CD4-positive, alpha-beta T cell treated with Interferon alpha-2 for 1 hour (primary cell): ENCODE measurements around the gene B4GALNT2.
"Not testable (repeated sequence)": the region's sequence is repeated elsewhere in the genome, so short reads cannot be mapped to it uniquely, and the experiment has no call there.

ENCODE experiments used
- DNase-seq, 2 donors: peaks; one replicate each; pipeline ENCODE4 v3.0.0-alpha.2; 2020 to 2022

The B4GALNT2 gene

DNA sequence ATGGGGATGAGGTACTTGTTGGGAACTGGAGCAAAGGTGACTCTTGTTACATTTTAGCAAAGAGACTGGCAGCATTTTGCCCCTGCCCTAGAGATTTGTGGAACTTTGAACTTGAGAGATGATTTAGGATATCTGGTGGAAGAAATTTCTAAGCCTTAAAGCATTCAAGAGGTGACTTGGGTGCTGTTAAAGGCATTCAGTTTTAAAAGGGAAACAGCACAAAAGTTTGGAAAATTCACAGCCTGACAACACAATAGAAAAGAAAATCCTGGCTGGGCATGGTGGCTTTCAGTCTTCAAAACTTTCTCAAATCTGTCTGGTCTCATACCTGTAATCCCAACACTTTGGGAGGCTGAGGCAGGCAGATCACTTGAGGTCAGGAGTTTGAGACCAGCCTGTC, 52.0 kb downstream of the B4GALNT2 start:
- DNase-seq = not testable (repeated sequence)

DNA sequence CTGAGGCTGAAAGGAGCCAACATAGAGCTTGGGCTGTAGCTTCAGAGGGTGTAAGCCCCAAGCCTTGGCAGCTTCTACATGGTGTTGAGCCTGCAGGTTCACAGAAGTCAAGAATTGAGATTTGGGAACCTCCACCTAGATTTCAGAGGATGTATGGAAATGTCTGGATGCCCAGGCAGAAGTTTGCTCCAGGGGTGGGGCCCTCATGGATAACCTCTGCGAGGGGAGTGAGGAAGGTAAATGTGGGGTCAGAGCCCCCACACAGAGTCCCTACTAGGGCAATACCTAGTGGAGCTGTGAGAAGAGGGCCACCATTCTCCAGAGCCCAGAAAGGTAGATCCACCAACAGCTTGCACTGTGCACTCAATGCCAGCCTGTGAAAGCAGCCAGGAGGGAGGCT, 52.8 kb downstream of the B4GALNT2 start:
- not testable (repeated sequence) for DNase-seq

DNA sequence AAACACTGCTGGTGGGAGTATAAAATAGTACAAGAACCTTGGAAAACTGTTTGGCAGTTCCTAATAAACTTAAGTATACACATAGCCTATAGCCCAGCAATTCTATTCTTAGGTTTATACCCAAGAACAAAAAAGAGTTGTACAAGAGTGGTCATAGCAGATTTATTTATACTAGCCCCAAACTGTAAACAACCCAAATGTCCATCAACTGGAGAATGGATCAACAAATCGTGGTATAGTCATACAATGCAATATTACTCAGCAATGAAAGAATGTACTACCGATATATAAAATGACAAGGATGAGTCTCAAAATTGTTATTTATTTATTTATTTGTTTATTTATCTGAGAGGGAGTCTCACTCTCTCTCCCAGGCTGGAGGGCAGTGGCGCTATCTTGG, 54.7 kb downstream of the B4GALNT2 start:
- DNase-seq = no peak

DNA sequence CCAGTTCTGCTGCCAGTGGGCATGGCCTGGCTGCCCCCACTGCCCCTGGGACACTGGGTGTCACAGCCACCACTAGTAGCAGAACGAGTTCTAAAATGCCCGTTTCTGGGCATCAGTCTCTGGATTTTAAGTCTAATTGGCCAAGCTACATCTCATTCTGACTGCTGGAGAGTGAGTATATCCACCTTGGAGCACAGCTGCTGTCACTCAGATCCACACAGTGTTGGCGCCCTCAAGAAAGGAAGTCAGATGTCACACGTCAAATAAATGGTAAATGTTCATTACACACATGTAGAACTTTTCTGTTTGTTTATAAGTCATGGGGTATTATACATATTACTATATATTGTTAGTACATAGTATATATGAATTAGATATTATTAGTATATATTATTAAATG, 58.4 kb downstream of the B4GALNT2 start:
- DNase-seq = no peak

DNA sequence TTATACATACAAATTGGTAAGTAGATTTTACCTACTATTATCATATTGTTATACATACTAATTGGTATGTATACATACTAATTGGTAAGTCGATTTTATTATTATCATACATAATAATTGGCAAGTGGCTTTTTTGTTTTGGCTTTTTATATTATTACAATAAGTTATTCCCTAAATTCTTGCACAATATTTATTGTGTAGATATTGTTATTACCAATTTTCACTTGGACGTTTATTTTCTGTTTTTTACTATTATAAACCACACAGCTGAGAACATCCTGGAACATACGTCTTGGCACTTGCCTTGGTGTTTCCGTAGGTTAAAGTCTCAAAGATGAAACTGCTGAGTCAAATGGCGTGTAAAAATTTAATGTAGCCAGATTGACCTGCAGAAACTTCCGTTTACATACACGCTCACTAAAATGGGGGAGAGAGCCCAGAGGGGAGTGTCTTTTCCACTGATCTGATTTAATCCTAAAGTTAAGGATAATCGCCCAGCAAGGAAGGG, 58.9 kb downstream of the B4GALNT2 start:
- DNase-seq = no peak

DNA sequence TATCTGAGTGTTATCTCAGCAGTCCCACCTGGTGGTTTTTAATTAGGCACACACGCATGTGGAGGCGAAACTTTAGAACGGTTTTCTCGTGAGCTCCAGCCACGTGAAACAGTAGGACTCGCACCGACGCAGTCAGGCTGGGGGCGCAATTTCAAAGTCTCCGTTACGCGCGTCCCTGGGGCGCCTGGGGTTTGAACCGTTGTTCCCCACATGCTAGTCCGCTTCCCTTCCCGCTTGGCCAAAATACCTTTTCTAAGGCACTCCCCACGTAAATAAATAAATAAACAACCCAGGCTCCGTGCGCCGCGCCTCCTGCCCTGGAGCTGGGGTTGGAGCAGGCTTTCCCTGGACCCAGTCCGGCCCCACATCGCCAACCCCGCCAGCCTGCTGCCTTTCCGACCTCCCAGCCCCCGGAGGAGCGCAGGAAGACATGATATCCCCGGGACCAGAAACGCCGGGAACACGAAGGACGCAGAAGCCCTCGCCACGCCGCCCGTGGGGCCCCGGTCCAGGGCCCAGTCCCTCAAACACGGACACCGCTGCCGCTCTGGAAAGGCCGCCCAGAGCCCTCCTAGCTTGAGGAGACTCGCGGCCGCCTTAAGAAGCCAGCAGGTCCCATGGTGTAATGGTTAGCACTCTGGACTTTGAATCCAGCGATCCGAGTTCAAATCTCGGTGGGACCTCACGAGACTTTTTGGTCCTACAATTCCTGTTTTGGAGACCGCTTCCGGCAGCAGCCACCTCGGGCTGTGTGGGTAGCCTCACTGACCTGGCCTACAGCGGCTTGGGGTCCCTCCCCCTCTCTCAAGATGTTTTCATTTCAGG, 59.6 kb downstream of the B4GALNT2 start:
- peak; percentile 89 to 91 for DNase-seq

DNA sequence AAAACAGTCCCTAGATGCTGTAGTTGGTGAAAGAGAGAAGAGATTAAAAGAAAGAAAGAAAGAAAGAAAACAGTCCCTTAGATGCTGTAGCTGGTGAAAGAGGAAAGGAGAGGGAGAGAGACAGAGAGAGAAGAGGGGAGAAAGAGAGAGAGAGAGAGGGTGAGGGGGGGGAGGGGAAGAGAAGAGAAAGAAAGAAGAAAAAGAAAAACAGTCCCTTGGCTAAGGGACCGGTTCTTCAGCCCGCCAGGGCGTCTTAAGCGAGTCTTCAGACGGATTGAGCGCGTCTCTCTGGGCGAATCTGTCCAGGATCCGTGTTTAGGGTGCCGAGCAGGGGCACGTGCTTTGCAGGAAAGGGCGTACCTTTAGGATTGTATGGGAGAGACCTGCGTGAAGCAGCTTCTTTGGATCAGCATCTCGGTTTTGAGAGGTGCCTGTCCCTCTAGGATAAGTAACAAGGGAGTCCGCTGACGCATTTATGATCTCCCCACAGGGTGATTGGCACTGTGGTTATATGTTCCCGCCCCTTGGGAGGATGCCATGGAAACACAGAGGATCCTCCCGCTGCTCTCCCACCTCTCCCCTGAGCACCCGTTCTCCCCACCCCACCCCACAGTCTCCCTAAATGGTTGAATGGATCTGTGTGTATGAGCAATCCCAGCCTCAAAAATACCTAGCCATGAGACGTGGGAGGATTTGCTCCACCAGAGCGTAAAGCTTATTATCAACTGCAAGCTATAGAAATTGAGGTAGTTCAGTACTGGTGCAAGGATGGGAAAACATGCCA, 61.1 kb downstream of the B4GALNT2 start:
- peak; percentile 39 to 45 for DNase-seq

DNA sequence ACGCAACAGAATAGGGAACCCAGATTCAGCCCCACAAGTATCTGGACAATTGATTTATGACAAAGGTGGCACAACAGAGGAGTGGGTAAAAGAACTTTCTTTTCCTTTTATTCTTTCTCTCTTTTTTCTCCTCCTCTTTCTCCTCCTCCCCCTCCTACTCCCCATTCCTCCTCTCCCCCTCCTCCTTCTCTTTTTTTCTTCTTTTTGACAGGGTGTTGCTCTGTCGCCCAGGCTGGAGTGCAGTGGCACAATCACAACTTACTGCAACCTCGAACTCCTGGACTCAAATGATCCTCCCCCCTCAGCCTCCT, 61.7 kb downstream of the B4GALNT2 start:
- no peak for DNase-seq

DNA sequence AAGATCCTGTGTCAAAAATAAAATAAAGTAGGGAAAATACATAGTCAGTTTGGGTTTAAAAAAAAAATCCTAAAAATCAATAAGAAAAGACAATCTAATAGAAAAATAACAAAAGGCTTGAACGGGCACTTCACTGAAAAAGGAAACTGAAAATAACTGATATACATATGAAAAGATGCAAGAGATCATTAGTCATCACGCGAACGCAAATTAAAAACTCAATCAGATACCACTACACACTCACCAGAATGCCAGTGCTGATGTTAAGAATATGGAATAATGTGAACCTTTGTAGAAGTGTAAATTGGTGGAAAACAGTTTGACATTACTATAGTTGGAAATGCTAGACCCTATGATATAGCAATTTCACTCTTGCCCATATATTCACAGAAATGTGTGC, 63.2 kb downstream of the B4GALNT2 start:
- no peak for DNase-seq

DNA sequence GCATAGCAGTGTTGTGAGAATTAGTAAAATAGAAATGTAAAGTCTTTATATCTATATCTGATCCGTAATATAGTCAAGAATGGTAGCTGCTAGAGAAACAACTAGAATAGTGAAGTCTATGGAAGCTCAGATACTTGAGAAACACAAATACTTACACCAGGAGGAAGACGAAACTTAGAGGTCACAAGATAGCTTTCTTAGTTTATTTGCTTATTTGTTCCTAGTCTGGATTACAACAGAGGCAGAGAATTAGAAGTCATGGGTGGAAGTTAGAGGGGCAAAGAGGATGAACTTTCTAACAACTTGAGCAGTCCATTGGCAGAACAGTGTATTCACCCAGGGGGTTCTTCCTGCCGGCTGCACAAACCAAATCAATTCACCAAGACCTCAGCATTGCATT, 64.0 kb downstream of the B4GALNT2 start:
- no peak for DNase-seq

DNA sequence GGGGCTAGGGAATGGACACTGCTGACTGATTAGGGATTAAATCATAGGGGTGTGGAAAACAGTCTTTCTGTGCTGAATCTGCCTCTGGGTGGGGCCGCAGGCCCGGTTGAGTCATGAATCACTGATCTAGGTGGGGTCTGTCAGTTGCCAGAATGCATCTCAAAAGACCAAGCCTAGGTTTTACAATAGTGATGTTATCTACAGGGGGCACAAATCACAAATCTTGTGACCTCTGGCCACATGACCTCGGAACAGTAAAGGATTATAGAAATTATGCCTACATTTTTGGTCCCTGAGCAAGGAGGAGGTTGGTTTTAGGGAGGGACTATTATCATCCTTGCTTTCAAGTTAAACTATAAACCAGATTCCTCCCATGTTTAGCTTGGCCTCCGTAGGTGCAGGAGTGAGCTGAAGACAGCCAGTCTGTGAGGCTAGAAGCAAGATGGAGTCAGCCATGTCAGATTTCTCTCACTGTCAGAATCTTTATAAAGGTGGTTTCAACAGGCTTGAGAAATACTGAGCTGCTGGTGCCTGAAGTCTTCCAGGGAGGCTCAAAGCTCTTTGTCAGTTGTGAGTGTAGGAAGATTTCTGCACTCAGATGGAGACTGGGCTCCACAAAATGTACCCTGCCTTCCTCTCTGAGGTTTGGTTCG, 64.9 kb downstream of the B4GALNT2 start:
- DNase-seq = no peak

DNA sequence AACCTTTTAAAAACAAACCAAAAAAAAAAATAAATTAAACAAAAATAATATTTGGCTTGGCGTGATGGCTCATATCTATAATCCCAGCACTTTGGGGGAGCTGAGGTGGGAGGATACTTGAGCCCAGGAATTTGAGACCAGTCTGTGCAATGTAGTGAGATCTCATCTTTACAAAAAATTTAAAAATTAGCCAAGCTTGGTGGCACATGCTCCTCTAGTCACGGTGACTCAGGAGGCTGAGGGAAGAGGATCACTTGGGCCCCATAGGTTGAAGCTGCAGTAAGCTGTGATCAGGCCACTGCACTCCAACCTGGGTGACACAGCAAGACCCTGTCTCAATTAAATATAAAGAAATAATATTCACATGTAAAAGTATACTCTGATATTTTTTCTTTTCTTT, 65.6 kb downstream of the B4GALNT2 start:
- no peak for DNase-seq

DNA sequence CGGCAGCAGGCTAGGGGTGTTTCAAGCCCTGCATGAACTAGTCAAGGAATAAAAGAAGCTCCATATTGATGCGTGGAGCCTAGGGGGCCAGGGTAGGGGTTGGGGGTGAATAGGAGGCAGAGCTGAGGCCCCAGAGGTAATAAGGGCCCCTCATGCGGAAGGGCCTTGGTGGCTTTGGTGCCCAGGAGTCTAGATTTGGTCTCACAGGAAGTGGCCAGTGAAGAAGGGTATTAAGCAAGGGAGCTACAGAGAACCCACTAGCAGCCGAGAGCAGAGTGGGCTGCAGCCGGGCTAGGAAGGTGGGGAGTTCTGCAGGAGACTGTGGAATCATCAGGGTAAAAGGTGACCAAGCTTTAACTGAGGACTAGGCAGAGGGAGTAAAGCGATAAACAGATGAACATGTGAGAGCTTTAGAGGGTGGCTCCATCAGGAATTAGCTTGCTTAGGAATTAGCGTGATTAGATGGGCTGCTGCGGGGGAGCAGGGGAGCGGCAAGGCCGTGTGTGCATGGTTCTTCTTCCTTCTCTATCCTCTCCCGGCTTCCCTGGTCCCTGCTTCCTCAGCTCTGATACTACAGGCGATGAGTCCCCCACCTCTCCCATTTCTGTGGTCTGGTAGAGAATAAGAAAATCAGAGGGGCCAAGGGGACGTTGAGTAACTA, 68.0 kb downstream of the B4GALNT2 start:
- no peak for DNase-seq

DNA sequence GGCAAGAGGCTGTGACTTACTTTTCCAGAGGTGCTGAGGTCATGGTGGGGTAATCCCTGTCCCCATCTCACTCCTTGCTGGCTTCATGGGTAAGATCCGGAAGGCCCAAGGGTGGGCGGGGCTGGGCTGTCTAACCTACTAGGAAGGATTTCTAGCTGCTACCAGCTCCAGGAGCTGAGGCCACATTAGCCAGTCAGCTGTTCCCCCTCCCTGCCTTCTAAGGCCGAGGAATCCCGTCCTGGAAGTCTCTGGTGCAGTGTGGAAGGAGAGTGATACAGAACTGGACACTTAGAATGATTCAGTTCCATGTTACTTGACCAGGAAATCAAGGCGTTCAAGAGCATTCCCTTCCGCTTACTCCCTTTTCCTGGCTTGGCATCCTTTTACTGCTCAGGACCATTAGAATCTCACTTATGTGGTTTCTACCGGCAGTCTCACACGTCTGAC, 68.9 kb downstream of the B4GALNT2 start:
- no peak for DNase-seq

DNA sequence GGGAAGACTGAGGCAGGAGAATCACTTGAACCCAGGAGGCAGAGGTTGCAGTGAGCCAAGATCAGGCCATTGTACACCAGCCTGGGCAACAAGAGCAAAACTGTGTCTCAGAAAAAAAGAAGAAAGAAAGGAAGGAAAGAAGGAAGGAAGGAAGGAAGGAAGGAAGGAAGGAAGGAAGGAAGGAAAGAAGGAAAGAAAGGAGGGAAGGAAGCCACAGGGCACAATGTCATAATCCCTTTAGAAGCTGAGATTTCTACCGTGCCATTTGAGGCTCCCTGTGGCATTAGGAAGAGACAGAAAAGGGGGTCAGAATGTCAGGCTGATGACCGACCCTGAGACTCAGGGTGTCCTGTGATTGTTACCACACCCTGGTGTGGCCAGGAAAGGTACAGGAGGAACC, 71.2 kb downstream of the B4GALNT2 start:
- no peak for DNase-seq

DNA sequence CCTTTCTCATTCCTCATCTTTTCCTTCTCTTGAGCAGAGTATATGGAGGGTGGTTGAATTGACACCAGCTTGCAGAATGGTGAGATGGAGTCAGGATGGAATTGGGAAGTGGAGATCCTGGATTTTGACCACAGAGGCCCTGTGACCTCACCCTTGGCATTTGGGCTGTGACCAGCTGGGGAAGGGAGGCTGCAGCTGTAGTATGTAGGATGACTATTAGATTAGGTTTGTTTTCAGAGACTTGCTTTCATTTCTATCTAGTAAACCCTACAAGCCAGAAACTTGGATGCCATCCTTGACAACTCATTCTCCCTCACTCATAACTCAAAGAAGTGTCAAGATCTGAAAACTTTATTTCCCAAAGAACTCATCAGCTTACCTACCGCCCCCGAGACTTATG, 71.9 kb downstream of the B4GALNT2 start:
- DNase-seq = no peak

DNA sequence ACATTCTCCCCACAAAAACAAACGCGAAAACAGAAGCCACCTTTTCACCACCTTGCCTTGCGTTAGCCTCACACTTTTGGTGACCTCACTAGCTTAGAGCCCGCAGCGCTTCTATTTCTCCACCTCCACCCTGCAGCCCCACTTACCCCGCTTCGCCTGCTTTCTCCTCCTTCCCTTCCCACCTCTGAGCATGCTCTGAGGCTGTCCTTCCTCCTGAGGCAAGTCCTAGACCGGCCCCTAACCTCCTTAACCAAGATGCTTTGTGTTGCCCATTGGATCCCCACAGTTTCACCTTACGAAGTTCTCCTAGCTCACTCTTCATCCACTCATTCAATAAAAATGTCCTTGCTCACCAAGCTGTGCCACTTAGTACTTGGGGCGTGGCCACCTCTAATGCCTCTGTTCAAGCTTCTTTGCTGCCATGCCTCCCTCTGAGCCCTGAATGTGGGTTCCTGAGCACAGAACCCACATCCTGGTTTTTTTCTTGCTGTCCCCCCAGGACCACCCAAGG, 76.5 kb downstream of the B4GALNT2 start:
- DNase-seq = no peak

DNA sequence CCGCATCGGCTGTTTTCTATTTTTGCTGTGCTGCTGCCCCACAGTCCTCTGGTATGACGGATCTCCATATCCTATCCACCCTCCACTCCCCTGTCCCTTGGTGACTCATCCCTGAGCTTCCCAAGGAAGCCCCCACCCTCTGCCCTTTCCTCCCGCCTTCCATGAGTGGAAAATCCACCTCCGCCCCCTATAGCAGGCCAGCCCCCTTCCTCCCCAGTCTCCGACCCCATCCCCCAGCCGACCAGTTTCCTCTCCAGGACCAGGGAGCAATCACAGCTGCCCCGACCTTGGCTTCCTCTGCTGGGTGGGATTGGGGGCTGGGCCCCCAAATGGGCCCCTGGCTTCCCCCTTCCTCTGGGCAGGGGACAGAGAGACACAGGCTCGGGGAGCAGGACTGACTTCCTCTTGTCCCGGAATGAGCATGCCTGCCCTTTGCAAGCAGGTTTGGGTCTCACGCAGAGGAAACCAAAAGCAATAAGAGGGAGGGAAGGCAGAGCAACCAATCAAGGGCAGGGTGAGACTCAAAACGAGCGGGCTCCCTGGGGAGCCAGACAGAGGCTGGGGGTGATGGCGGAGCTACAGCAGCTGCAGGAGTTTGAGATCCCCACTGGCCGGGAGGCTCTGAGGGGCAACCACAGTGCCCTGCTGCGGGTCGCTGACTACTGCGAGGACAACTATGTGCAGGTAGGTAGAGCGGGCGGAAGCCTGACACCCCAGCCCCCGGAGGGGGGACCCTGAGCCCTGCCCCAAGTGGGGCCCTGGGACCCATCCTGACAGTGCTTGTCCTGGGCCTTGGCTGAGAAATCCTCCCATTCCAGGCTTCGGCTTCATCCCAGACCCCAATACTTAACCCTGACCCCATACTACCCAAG, 77.8 kb downstream of the B4GALNT2 start, which contains the start of the genes ABI3 and GNGT2:
Gene ABI3, plus strand, starts transcription at position 550 of the 872 bp plus-strand sequence. Its CDS starts 18 bp downstream, at position 568.
Gene GNGT2, minus strand, starts transcription at position 417 of the 872 bp plus-strand sequence. CDS start 3,152 bp downstream, outside the sequence.
- peak; percentile 64 to 73 for DNase-seq

DNA sequence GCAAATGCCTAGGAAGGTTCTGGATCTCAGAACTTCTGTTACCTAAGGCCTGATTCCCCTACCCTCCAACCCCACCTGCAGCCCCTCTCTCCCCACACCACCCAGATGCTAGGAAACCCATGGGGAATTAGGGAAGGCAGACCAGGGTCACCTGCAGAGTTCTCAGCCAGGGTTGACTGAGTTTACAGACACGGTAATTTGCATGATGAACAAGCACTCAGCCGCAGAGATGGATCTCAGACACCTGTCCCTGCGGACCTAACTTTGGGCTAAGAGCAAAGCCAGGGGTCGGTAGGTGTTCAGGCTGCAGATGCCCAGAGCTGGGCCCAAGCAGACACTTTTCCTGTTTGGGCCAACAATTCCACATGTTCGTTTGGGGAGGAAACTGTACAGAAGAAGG, 80.8 kb downstream of the B4GALNT2 start:
- DNase-seq = no peak

DNA sequence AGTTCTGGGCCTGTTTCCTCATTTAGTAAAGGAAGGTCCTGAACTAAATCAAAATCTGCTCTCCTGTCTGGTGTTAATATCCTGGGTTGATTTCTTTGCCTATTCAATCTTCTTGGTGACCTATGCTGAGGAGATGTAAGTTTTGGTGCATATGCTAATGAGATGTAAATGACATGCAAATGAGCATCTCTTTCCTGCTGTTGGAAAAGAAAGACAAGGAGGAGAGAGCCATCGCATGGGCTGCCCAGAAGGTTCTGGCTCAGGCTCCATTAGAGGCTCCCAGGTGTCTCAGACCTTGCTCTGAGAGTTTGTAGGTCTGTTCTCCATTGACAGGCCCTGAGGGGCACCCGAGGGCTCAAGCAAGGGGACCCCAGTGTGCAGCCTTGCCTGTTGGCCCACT, 81.3 kb downstream of the B4GALNT2 start:
- DNase-seq = no peak

DNA sequence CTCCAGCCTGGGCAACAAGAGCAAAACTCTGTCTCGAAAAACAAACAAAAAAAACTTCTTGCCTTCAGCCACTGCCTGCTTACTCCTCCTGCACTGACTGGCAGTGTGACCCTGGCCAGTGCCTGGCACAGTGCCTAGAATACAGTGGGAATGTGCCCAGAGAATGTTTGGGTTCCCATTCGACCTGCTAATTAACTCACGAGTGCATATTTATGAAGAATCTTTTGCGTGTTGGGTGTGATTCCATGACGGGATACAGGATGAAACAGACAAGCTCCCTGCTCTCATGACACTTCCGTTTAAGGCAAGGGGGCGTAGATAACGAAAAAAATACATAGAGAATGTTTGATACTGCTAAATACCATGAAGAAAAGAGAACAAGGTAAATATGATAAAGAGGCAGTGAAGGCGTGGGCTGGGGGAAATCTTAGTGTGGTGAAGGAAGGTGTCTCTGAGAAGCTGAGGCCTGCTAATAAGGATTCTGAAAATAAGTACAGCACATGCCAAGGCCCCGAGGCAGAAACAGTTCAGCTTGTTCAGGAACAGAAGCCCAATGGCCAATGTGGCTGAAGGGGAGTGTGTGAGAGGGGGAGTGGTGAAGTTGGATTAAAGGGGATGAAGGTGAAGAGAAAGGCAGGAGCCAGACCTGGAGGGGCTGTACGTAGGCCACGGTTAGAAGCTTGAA, 82.2 kb downstream of the B4GALNT2 start:
- no peak for DNase-seq
